Measurements from ENCODE around the gene TRRAP. TPM values are rescaled to one million over a fixed set of nuclear protein-coding genes. Genes with fewer than 3 reads are reported as not detected.

The TRRAP gene
- total and polyA plus RNA-seq, 2 of the 8 experiments (the other 6 are each of a cell fraction or from before 2014, with no cell fraction given), result 21.7 to 48.6 TPM

- TF ChIP-seq CHD7 (IDR thresholded peaks at IDR 0.05; ENCODE audit: insufficient replicate concordance, low read length) (no peak), CTBP2 (IDR thresholded peaks at IDR 0.05; ENCODE audit: borderline replicate concordance, insufficient read depth, insufficient read length, low read length) (no peak), GTF2F1 (IDR thresholded peaks at IDR 0.05; ENCODE audit: borderline replicate concordance, low read depth, low read length) (no peak)
These were observed 114.9 kb downstream of the TRRAP start (continued) for GRCh38 chr7:98993024-98993897.

All from H1 (cell line).